Gastroesophageal sphincter (tissue), 4 donors: ENCODE measurements around the gene NGEF. TPM values are rescaled to one million over a fixed set of nuclear protein-coding genes. Genes with fewer than 3 reads are reported as not detected.

Experiments
- ATAC-seq: fragments of 150-250 bp; one replicate; pipeline ENCODE4 v1.9.1; 2016; ENCODE audit warnings: mild to moderate bottlenecking, moderate library complexity
- H3K27ac ChIP-seq, 4 donors: fragments of 200-600 bp; sonication (generic) in 3 of 4; 1 replicate in 3 of 4; 2 replicates in 1 of 4; pipeline ENCODE4 v1.5.1; 2016 to 2019
- H3K27me3 ChIP-seq: fragments of 200-600 bp; sonication (generic); one replicate; pipeline ENCODE4 v1.5.1; 2019
- H3K36me3 ChIP-seq, 2 donors: fragments of 200-600 bp; sonication (generic); one replicate each; pipeline ENCODE4 v1.5.1; 2019; ENCODE audit warnings: control low read depth in 1 of 2
- H3K4me1 ChIP-seq, 3 donors: fragments of 200-600 bp; sonication (generic); 1 replicate in 2 of 3; 2 replicates in 1 of 3; pipeline ENCODE4 v1.5.1; 2016 to 2019; ENCODE audit warnings: control low read depth in 2 of 3
- H3K4me3 ChIP-seq, 2 donors: fragments of 200-600 bp; sonication (generic); one replicate each; pipeline ENCODE4 v1.5.1; 2019; ENCODE audit warnings: mild to moderate bottlenecking in 1 of 2, moderate library complexity in 1 of 2
- H3K9me3 ChIP-seq, 3 donors: fragments of 200-600 bp; sonication (generic); one replicate each; pipeline ENCODE4 v1.5.1; 2017 to 2019; ENCODE audit warnings: control low read depth in 2 of 3
- CTCF ChIP-seq, 4 experiments: fragments of 200-600 bp in 2 of 4; fragments of 450-650 bp in 2 of 4; sonication (generic) in 1 of 4; IDR thresholded peaks; one replicate each; pipeline ENCODE4 v1.5.1; 2017 to 2019; ENCODE audit warnings: antibody characterized with exemption in 4 of 4, mild to moderate bottlenecking in 2 of 4, moderate library complexity in 2 of 4
- EP300 ChIP-seq: sonication (generic); formaldehyde crosslinking; IDR thresholded peaks from one replicate; pipeline ENCODE4 v1.6.1; 2017; ENCODE audit warnings: antibody characterized with exemption, mild to moderate bottlenecking
- POLR2A ChIP-seq, 2 donors: fragments of 450-650 bp; IDR thresholded peaks; one replicate each; pipeline ENCODE4 v1.6.1; 2017; ENCODE audit warnings: antibody characterized with exemption in 2 of 2, mild to moderate bottlenecking in 2 of 2, moderate library complexity in 1 of 2
- POLR2AphosphoS5 ChIP-seq: sonication (generic); formaldehyde crosslinking; IDR thresholded peaks from one replicate; pipeline ENCODE4 v1.6.1; 2017; ENCODE audit warnings: antibody characterized with exemption
- WGBS, 2 donors: methylation state at CpG; one replicate each; pipeline ENCODE4 v1.1.5; 2018; ENCODE audit warnings: low coverage in 1 of 2; 5-methylcytosine and 5-hydroxymethylcytosine counted together
- total RNA-seq, 4 donors: library from RNA; depleted of rRNA; stranded (reverse); fragments of >200 nt; gene quantifications; one replicate each; pipeline ENCODE4 v1.1.0, GENCODE V29; 2016

Gene NGEF
- total RNA-seq, 4 donors from 2014 or later: 0.40 to 0.49 (median 0.46) TPM; not detected in 1

- Histone ChIP-seq H3K27ac (no peak overlapping the region), H3K27me3 (peaks cover 45% of the 10 kb centered on the region), H3K36me3 (no peaks in the 10 kb centered on the region), H3K4me3 (no peak overlapping the region), H3K4me1 (no peaks in the 10 kb centered on the region), H3K9me3 (no peaks in the 10 kb centered on the region)
- no peak for TF ChIP-seq POLR2AphosphoS5
- no peak for TF ChIP-seq CTCF (IDR thresholded peaks at IDR 0.05)
- TF ChIP-seq EP300: no peak
- no peak for ATAC-seq
- 93 to 100% methylated on average over 1 to 3 of the region's 9 CpGs for WGBS, 2 donors
Measured at GRCh38 chr2:232896720-232897597, 116.1 kb downstream of the NGEF start.

- ATAC-seq: no peak
- H3K27me3 ChIP-seq: peaks cover 45% of the 10 kb centered on the region
- no peaks in the 10 kb centered on the region for H3K9me3 ChIP-seq
- no peak overlapping the region for H3K27ac ChIP-seq
- no peak for TF ChIP-seq POLR2A (IDR thresholded peaks at IDR 0.05)
- no peak for TF ChIP-seq POLR2AphosphoS5
- TF ChIP-seq CTCF (IDR thresholded peaks at IDR 0.05): no peak
- no peak for TF ChIP-seq EP300
- no peak overlapping the region for H3K4me3 ChIP-seq
- H3K36me3 ChIP-seq: no peaks in the 10 kb centered on the region
- H3K4me1 ChIP-seq: no peaks in the 10 kb centered on the region
Measured at GRCh38 chr2:232896111-232896510, 116.9 kb downstream of the NGEF start.

GRCh38 chr2:232894746-232895145, 118.3 kb downstream of the NGEF start:
- Histone ChIP-seq H3K4me3 (no peak overlapping the region), H3K36me3 (no peaks in the 10 kb centered on the region), H3K27ac (no peak overlapping the region), H3K9me3 (no peaks in the 10 kb centered on the region), H3K4me1 (no peaks in the 10 kb centered on the region), H3K27me3 (peaks cover 54% of the 10 kb centered on the region)
- no peak for ATAC-seq
- TF ChIP-seq POLR2AphosphoS5 (no peak), POLR2A (IDR thresholded peaks at IDR 0.05) (no peak), EP300 (no peak), CTCF (IDR thresholded peaks at IDR 0.05) (no peak)
- 80 to 94% methylated on average over 2 to 11 of the region's 19 CpGs for WGBS, 2 donors

- Histone ChIP-seq H3K4me3 (no peak overlapping the region), H3K36me3 (no peaks in the 10 kb centered on the region), H3K27ac (no peak overlapping the region), H3K4me1 (no peaks in the 10 kb centered on the region), H3K9me3 (no peaks in the 10 kb centered on the region), H3K27me3 (peaks cover 57% of the 10 kb centered on the region)
- WGBS, 2 donors: 95% methylated on average over 5 of the region's 9 CpGs; no CpG with 5 or more reads in 1 of the 2 donors
- no peak for ATAC-seq
- no peak for TF ChIP-seq POLR2AphosphoS5
Measured at GRCh38 chr2:232894251-232894650, 118.8 kb downstream of the NGEF start.

GRCh38 chr2:232893834-232894233, 119.2 kb downstream of the NGEF start:
- H3K4me1 ChIP-seq: no peaks in the 10 kb centered on the region
- WGBS, 2 donors: 90 to 93% methylated on average over 2 to 3 of the region's 8 CpGs
- H3K36me3 ChIP-seq: no peaks in the 10 kb centered on the region
- TF ChIP-seq EP300 (no peak), POLR2A (IDR thresholded peaks at IDR 0.05) (no peak), POLR2AphosphoS5 (no peak), CTCF (IDR thresholded peaks at IDR 0.05) (no peak)
- no peak for ATAC-seq
- no peak overlapping the region for H3K27ac ChIP-seq
- H3K9me3 ChIP-seq: no peaks in the 10 kb centered on the region
- H3K4me3 ChIP-seq: no peak overlapping the region
- peaks cover 57% of the 10 kb centered on the region for H3K27me3 ChIP-seq
